Left ventricle myocardium inferior (tissue), 1 donor: ENCODE measurements around the gene MAN2C1. TPM values are rescaled to one million over a fixed set of nuclear protein-coding genes. Genes with fewer than 3 reads are reported as not detected.
A peak's percentile ranks its signal among the peaks of the same experiment; 100 is the strongest.

ENCODE experiments used
- DNase-seq: peaks from one replicate; pipeline ENCODE4 v3.0.0-alpha.2; 2020
- H3K27ac ChIP-seq: fragments of 200-600 bp; replicated peaks from 2 replicates; pipeline ENCODE4 v1.8.0; 2021
- H3K27me3 ChIP-seq: fragments of 200-600 bp; 2 replicates; pipeline ENCODE4 v1.8.0; 2021; ENCODE audit warnings: low read depth
- H3K36me3 ChIP-seq: fragments of 200-600 bp; 2 replicates; pipeline ENCODE4 v1.8.0; 2021
- H3K4me1 ChIP-seq: fragments of 200-600 bp; 2 replicates; pipeline ENCODE4 v1.8.0; 2021
- H3K4me3 ChIP-seq: fragments of 200-600 bp; 2 replicates; pipeline ENCODE4 v1.8.0; 2021; ENCODE audit warnings: mild to moderate bottlenecking, moderate library complexity
- H3K9me3 ChIP-seq: fragments of 200-600 bp; replicated peaks from 2 replicates; pipeline ENCODE4 v1.8.0; 2021
- CTCF ChIP-seq: fragments of 200-600 bp; IDR thresholded peaks from 2 replicates; pipeline ENCODE4 v1.8.0; 2021; ENCODE audit warnings: antibody characterized with exemption, mild to moderate bottlenecking, borderline replicate concordance
- intact Hi-C: fragments of 100-400 bp; cut with micrococcal nuclease; formaldehyde crosslinking; loops from one replicate; pipeline ENCODE4 v1.11.0; 2022
- long read RNA-seq: library from polyadenylated mRNA; unstranded; transcript quantifications from one replicate; pipeline ENCODE4 v2.0.0, GENCODE V29; 2021
- total RNA-seq: library from RNA; stranded (reverse); fragmentation: NEBNext Ultra II Directional; extraction: Animal tissue kit (Norgen Biotek cat#: 25700); gene quantifications from one replicate; pipeline ENCODE4 v1.2.1, GENCODE V29; 2021
- donor health status: DM: no; HTN: yes; CAD: no; lungs with severe emphysema.

MAN2C1 gene
- 114 TPM for total RNA-seq
- long read RNA-seq, transcript MAN2C1-242 (26 exons, 3,177 nt) = minor isoform, 11 of 105 reads
- long read RNA-seq, transcript MAN2C1-201 (26 exons, 3,284 nt) = major isoform, 30 of 105 reads
- long read RNA-seq, partial matches to known transcripts = 22 of 105 reads
- long read RNA-seq, other reads (novel, unspliced or antisense) = 40 of 105 reads

GRCh38 chr15:75367913-75368688, at the start of gene MAN2C1:
Gene MAN2C1 (minus strand): TSS chr15:75368607. CDS start chr15:75368583, 24 bp downstream.
- H3K36me3 ChIP-seq = peaks cover 63% of the 10 kb centered on the region
- peak; percentile 95 for DNase-seq
- peak; percentile 83 for TF ChIP-seq CTCF
- peaks cover 30% of the 10 kb centered on the region for H3K4me1 ChIP-seq
- no peaks in the 10 kb centered on the region for H3K27me3 ChIP-seq
- H3K27ac ChIP-seq = peak within 1 kb of the TSS; percentile 99
- H3K9me3 ChIP-seq = no peaks in the 10 kb centered on the region
- peak within 1 kb of the TSS; percentile 89 for H3K4me3 ChIP-seq
- intact Hi-C loops = loop anchor here (5.0 kb wide), 1 partner anchor 84 kb away; the partner anchor contains the start of gene SIN3A

- no peaks in the 10 kb centered on the region for H3K27me3 ChIP-seq
- peaks cover 54% of the 10 kb centered on the region for H3K36me3 ChIP-seq
- H3K4me3 ChIP-seq = no peak overlapping the region
- no peak for DNase-seq
- TF ChIP-seq CTCF = no peak
- intact Hi-C loops = no loop called here
- H3K27ac ChIP-seq = no peak overlapping the region
- H3K9me3 ChIP-seq = no peaks in the 10 kb centered on the region
- no peaks in the 10 kb centered on the region for H3K4me1 ChIP-seq
Observed at GRCh38 chr15:75416584-75416983, 48.2 kb upstream of the MAN2C1 start.

GRCh38 chr15:75410196-75410595, 41.8 kb upstream of the MAN2C1 start:
- peaks cover 91% of the 10 kb centered on the region for H3K36me3 ChIP-seq
- intact Hi-C loops = no loop called here
- no peaks in the 10 kb centered on the region for H3K4me1 ChIP-seq
- no peaks in the 10 kb centered on the region for H3K27me3 ChIP-seq
- TF ChIP-seq CTCF = no peak
- no peak overlapping the region for H3K27ac ChIP-seq
- H3K4me3 ChIP-seq = no peak overlapping the region
- DNase-seq = no peak
- H3K9me3 ChIP-seq = no peaks in the 10 kb centered on the region

GRCh38 chr15:75407083-75407482, 38.7 kb upstream of the MAN2C1 start:
- Histone ChIP-seq H3K36me3 (peaks cover 96% of the 10 kb centered on the region), H3K27me3 (no peaks in the 10 kb centered on the region), H3K9me3 (no peaks in the 10 kb centered on the region), H3K27ac (no peak overlapping the region), H3K4me1 (no peaks in the 10 kb centered on the region), H3K4me3 (no peak overlapping the region)
- TF ChIP-seq CTCF = no peak
- no peak for DNase-seq
- intact Hi-C loops = no loop called here

- no peak overlapping the region for H3K4me3 ChIP-seq
- H3K9me3 ChIP-seq = no peaks in the 10 kb centered on the region
- TF ChIP-seq CTCF = no peak
- no peaks in the 10 kb centered on the region for H3K4me1 ChIP-seq
- DNase-seq = no peak
- intact Hi-C loops = no loop called here
- no peak overlapping the region for H3K27ac ChIP-seq
- no peaks in the 10 kb centered on the region for H3K27me3 ChIP-seq
- H3K36me3 ChIP-seq = peaks cover 96% of the 10 kb centered on the region
Observed at GRCh38 chr15:75403892-75404291, 35.5 kb upstream of the MAN2C1 start.
